H1 (cell line): ENCODE results near the gene CDH12. TPM values are rescaled to one million over a fixed set of nuclear protein-coding genes. Genes with fewer than 3 reads are reported as not detected.

ENCODE experiments used
- CTCF ChIA-PET: fragments of 300-600 bp; sonication (Branson Sonifier 250); formaldehyde crosslinking; loops from one replicate; lab custom pipeline; 2021; ENCODE audit not compliant: partially characterized antibody; lab: Charles Lee
- POLR2A ChIA-PET: fragments of 300-600 bp; sonication (Branson Sonifier 250); formaldehyde crosslinking; loops from one replicate; lab custom pipeline; 2021; ENCODE audit warnings: inconsistent platforms; ENCODE audit not compliant: partially characterized antibody; lab: Charles Lee
- DNase-seq, 2 experiments: peaks; one replicate each; pipeline versions ENCODE4 v3.0.0 to v3.0.0-alpha.2; 2010 to 2022; ENCODE audit warnings: low spot score in 2 of 2, low read depth in 1 of 2, mixed read lengths in 1 of 2
- FAIRE-seq: peaks from 2 replicates; lab custom pipeline; 2011; peaks lifted over from hg19 to GRCh38; lab: Jason Lieb, UNC
- H2AFZ ChIP-seq: 2 replicates; pipeline ENCODE4 v1.8.1; 2012; ENCODE audit warnings: low read length, inconsistent platforms
- H2AK5ac ChIP-seq: 2 replicates; pipeline ENCODE4 v1.6.1; 2013; ENCODE audit warnings: low read depth, low read length
- H2BK120ac ChIP-seq: replicated peaks from 2 replicates; pipeline ENCODE3; 2013; ENCODE audit warnings: low read depth, low read length, inconsistent platforms
- H2BK12ac ChIP-seq: 2 replicates; pipeline ENCODE4 v1.6.1; 2013; ENCODE audit warnings: low read depth, low read length
- H2BK15ac ChIP-seq: 2 replicates; pipeline ENCODE4 v1.6.1; 2013; ENCODE audit warnings: low read length
- H2BK20ac ChIP-seq: 2 replicates; pipeline ENCODE4 v1.6.1; 2013; ENCODE audit warnings: low read length
- H2BK5ac ChIP-seq: 2 replicates; pipeline ENCODE4 v1.6.1; 2013; ENCODE audit warnings: low read depth, low read length
- H3K14ac ChIP-seq: 2 replicates; pipeline ENCODE4 v1.6.1; 2013; ENCODE audit warnings: inconsistent platforms; ENCODE audit not compliant: insufficient read length
- H3K18ac ChIP-seq: 2 replicates; pipeline ENCODE4 v1.6.1; 2013; ENCODE audit warnings: low read length; ENCODE audit errors: extremely low read depth
- H3K23ac ChIP-seq: 2 replicates; pipeline ENCODE4 v1.6.1; 2013; ENCODE audit warnings: inconsistent platforms; ENCODE audit not compliant: insufficient read length
- H3K23me2 ChIP-seq: 2 replicates; pipeline ENCODE4 v1.6.1; 2013; ENCODE audit warnings: low read depth, low read length
- H3K27ac ChIP-seq: 2 replicates; pipeline ENCODE4 v1.6.1; 2011; ENCODE audit warnings: low read depth, low read length, inconsistent platforms
- H3K27me3 ChIP-seq, 4 experiments: replicated peaks in 1 of 4; 1 replicate in 1 of 4; 2 replicates in 3 of 4; pipeline versions ENCODE4 v1.6.1 to v1.8.1; 2011 to 2013; ENCODE audit warnings: low read length in 3 of 4, mild to moderate bottlenecking in 3 of 4, inconsistent platforms in 2 of 4, mixed read lengths in 2 of 4, moderate library complexity in 1 of 4; ENCODE audit not compliant: control insufficient read depth in 3 of 4, insufficient read depth in 3 of 4; ENCODE audit errors: extremely low read depth in 1 of 4
- H3K36me3 ChIP-seq, 4 experiments: 2 replicates each; pipeline versions ENCODE4 v1.6.1 to v1.8.1; 2011 to 2013; ENCODE audit warnings: mild to moderate bottlenecking in 4 of 4, low read length in 3 of 4, moderate library complexity in 2 of 4, control low read depth in 1 of 4, inconsistent platforms in 1 of 4; ENCODE audit not compliant: insufficient read depth in 4 of 4, control insufficient read depth in 2 of 4
- H3K4ac ChIP-seq: replicated peaks from 2 replicates; pipeline ENCODE3; 2013; ENCODE audit warnings: low read length, low read depth, mixed read lengths, inconsistent platforms; ENCODE audit not compliant: insufficient read length
- H3K4me1 ChIP-seq, 4 experiments: replicated peaks in 1 of 4; 1 replicate in 1 of 4; 2 replicates in 3 of 4; pipeline versions ENCODE4 v1.6.1 to v1.8.1; 2011 to 2013; ENCODE audit warnings: low read length in 3 of 4, inconsistent platforms in 2 of 4, mixed read lengths in 1 of 4; ENCODE audit not compliant: insufficient read depth in 4 of 4, control insufficient read depth in 3 of 4
- H3K4me2 ChIP-seq, 2 experiments: 2 replicates each; pipeline versions ENCODE4 v1.6.1 to v1.8.1; 2011 to 2013; ENCODE audit warnings: low read depth in 2 of 2, low read length in 2 of 2, control low read depth in 1 of 2, inconsistent platforms in 1 of 2, mild to moderate bottlenecking in 1 of 2; ENCODE audit not compliant: insufficient read depth in 1 of 2
- H3K4me3 ChIP-seq, 4 experiments: fragments of 200-600, 300-600 bp in 1 of 4; sonication (generic), shearing (Covaris generic), sonication (Bioruptor Twin) in 1 of 4; 2 replicates each; pipeline versions ENCODE4 v1.5.1 to v1.8.1; 2011 to 2016; ENCODE audit warnings: low read length in 4 of 4, low read depth in 3 of 4, control low read depth in 2 of 4, inconsistent platforms in 2 of 4, mild to moderate bottlenecking in 2 of 4, mixed read lengths in 1 of 4, moderate library complexity in 1 of 4; ENCODE audit not compliant: insufficient read depth in 2 of 4; ENCODE audit errors: extremely low read depth in 1 of 4
- H3K56ac ChIP-seq: replicated peaks from 2 replicates; pipeline ENCODE3; 2013; ENCODE audit warnings: low read depth, mild to moderate bottlenecking, mixed read lengths, low read length, inconsistent platforms; ENCODE audit not compliant: insufficient read length
- H3K79me1 ChIP-seq: 2 replicates; pipeline ENCODE4 v1.6.1; 2013; ENCODE audit warnings: low read depth, low read length, control low read depth
- H3K79me2 ChIP-seq, 2 experiments: 2 replicates each; pipeline versions ENCODE4 v1.6.1 to v1.8.1; 2012 to 2013; ENCODE audit warnings: low read length in 2 of 2, mild to moderate bottlenecking in 2 of 2, inconsistent platforms in 1 of 2; ENCODE audit not compliant: insufficient read depth in 2 of 2, control insufficient read depth in 1 of 2
- H3K9ac ChIP-seq, 4 experiments: replicated peaks in 1 of 4; 1 replicate in 1 of 4; 2 replicates in 3 of 4; pipeline versions ENCODE4 v1.6.1 to v1.8.1; 2011 to 2013; ENCODE audit warnings: low read depth in 3 of 4, low read length in 3 of 4, control low read depth in 2 of 4, mild to moderate bottlenecking in 2 of 4, moderate library complexity in 2 of 4, inconsistent platforms in 1 of 4; ENCODE audit errors: extremely low read depth in 1 of 4
- H3K9me3 ChIP-seq, 2 experiments: 2 replicates each; pipeline versions ENCODE4 v1.6.1 to v1.8.1; 2012 to 2013; ENCODE audit warnings: mild to moderate bottlenecking in 2 of 2, moderate library complexity in 2 of 2, control low read depth in 1 of 2, inconsistent platforms in 1 of 2, low read depth in 1 of 2, low read length in 1 of 2, mixed read lengths in 1 of 2; ENCODE audit not compliant: insufficient read depth in 2 of 2
- H4K20me1 ChIP-seq, 2 experiments: replicated peaks in 1 of 2; 2 replicates each; pipeline versions ENCODE3 to v1.8.1; 2011 to 2013; ENCODE audit warnings: inconsistent platforms in 2 of 2, low read length in 2 of 2, mild to moderate bottlenecking in 1 of 2; ENCODE audit not compliant: insufficient read depth in 2 of 2, control insufficient read depth in 1 of 2
- H4K5ac ChIP-seq: 2 replicates; pipeline ENCODE4 v1.6.1; 2013; ENCODE audit warnings: low read length, low read depth, mixed read lengths, inconsistent platforms; ENCODE audit not compliant: insufficient read length
- H4K8ac ChIP-seq: 2 replicates; pipeline ENCODE4 v1.8.0; 2013; ENCODE audit warnings: mild to moderate bottlenecking, moderate library complexity, low read length, inconsistent platforms; ENCODE audit not compliant: insufficient read depth; ENCODE audit errors: extremely low read depth
- H4K91ac ChIP-seq: replicated peaks from 2 replicates; pipeline ENCODE3; 2013; ENCODE audit warnings: low read length, mixed read lengths, inconsistent platforms; ENCODE audit not compliant: insufficient read length
- KDM5A ChIP-seq: fragments of 200-600 bp; IDR thresholded peaks from 2 replicates; pipeline ENCODE4 v1.7.1; 2012; ENCODE audit warnings: mild to moderate bottlenecking, low read length, inconsistent platforms, mixed read lengths
- WGBS, 2 experiments: shearing (Covaris generic) in 1 of 2; methylation state at CpG; one replicate each; pipeline versions ENCODE4 v1.1.6 to v1.1.7; 2013 to 2015; ENCODE audit warnings: low lambda C conversion rate in 2 of 2, mixed read lengths in 2 of 2, inconsistent platforms in 1 of 2, low coverage in 1 of 2, missing lambda C conversion rate in 1 of 2; ENCODE audit not compliant: insufficient replicate concordance in 2 of 2, insufficient coverage in 1 of 2, insufficient read length in 1 of 2; ENCODE audit errors: extremely low coverage in 1 of 2, missing lambda C conversion rate in 1 of 2; 5-methylcytosine and 5-hydroxymethylcytosine counted together
- polyA plus RNA-seq, 7 experiments: library from polyadenylated mRNA; depleted of rRNA in 3 of 7; stranded (reverse) in 5 of 7; unstranded in 2 of 7; fragments of >200 nt in 5 of 7; fragments of 200-250 nt in 2 of 7; gene quantifications; 1 replicate in 5 of 7; 2 replicates in 1 of 7; 4 replicates in 1 of 7; pipeline versions ENCODE4 v1.2.1 to v1.2.3, GENCODE V29; 2011 to 2013; ENCODE audit warnings: missing spikeins in 2 of 7, mixed read lengths in 2 of 7
- total RNA-seq: library from RNA; stranded (reverse); fragmentation: NEBNext Ultra II Directional; extraction: Animal tissue kit (Norgen Biotek cat#: 25700); gene quantifications from 2 replicates; pipeline ENCODE4 v1.2.1, GENCODE V29; 2021

Gene CDH12
- total and polyA plus RNA-seq, 2 of the 8 experiments (the other 6 are each of a cell fraction or from before 2014, with no cell fraction given): 0.03 TPM; not detected in 1

- FAIRE-seq (no peak), DNase-seq (no peak)
- Histone ChIP-seq H3K56ac (no peak overlapping the region), H2BK15ac (no peak overlapping the region), H3K9ac (no peak overlapping the region), H3K4me2 (no peak overlapping the region), H3K79me1 (no peaks in the 10 kb centered on the region), H4K20me1 (no peaks in the 10 kb centered on the region), H2AK5ac (no peak overlapping the region), H3K4ac (no peak overlapping the region), H2AFZ (no peak overlapping the region), H3K23me2 (no peaks in the 10 kb centered on the region), H3K27me3 (no peaks in the 10 kb centered on the region), H3K27ac (no peak overlapping the region), H3K14ac (no peak overlapping the region), H2BK120ac (no peak overlapping the region), H3K9me3 (no peaks in the 10 kb centered on the region), H4K8ac (no peak overlapping the region), H3K36me3 (no peaks in the 10 kb centered on the region), H4K5ac (no peak overlapping the region), H2BK20ac (no peak overlapping the region), H2BK12ac (no peak overlapping the region), H3K18ac (no peak overlapping the region), H3K4me3 (no peak overlapping the region), H3K79me2 (no peaks in the 10 kb centered on the region), H3K23ac (no peak overlapping the region), H3K4me1 (no peaks in the 10 kb centered on the region), H4K91ac (no peak overlapping the region), H2BK5ac (no peak overlapping the region)
- TF ChIP-seq KDM5A: no peak
- ChIA-PET CTCF (interaction anchor here (0.6 to 0.9 kb wide), 2 partner anchors 204 to 332 kb away, joined by 3 to 4 read pairs; no protein-coding TSS in a partner anchor), POLR2A (no interaction called here)
- WGBS, 2 experiments: 86% methylated on average over 2 of the region's 2 CpGs; no CpG with 5 or more reads in 1 of the 2 experiments
Observed at GRCh38 chr5:21791304-21791703, 1061.8 kb downstream of the CDH12 start.
